Transverse colon (tissue), 4 donors: ENCODE measurements around the gene TNNI3K.

Experiments
- CTCF ChIP-seq, 5 experiments: fragments of 200-600 bp in 3 of 5; fragments of 450-650 bp in 2 of 5; sonication (generic) in 3 of 5; IDR thresholded peaks; 1 replicate in 2 of 5; 2 replicates in 3 of 5; pipeline ENCODE4 v1.5.1; 2016 to 2017; ENCODE audit warnings: antibody characterized with exemption in 5 of 5, inconsistent platforms in 3 of 5, mild to moderate bottlenecking in 2 of 5, moderate library complexity in 1 of 5
- EP300 ChIP-seq: sonication (generic); formaldehyde crosslinking; IDR thresholded peaks from one replicate; pipeline ENCODE4 v1.6.1; 2017; ENCODE audit warnings: antibody characterized with exemption, low read depth
- POLR2A ChIP-seq: fragments of 450-650 bp; IDR thresholded peaks from one replicate; pipeline ENCODE4 v1.6.1; 2016; ENCODE audit warnings: antibody characterized with exemption, mild to moderate bottlenecking, moderate library complexity
- POLR2AphosphoS5 ChIP-seq, 3 donors: sonication (generic); formaldehyde crosslinking; IDR thresholded peaks; one replicate each; pipeline ENCODE4 v1.6.1; 2016; ENCODE audit warnings: antibody characterized with exemption in 3 of 3

GRCh38 chr1:74548961-74549750 lies 314.0 kb downstream of the TNNI3K start:
- TF ChIP-seq CTCF (IDR thresholded peaks at IDR 0.05) = no peak
- TF ChIP-seq POLR2A = no peak
- no peak for TF ChIP-seq POLR2AphosphoS5 (IDR thresholded peaks at IDR 0.05)
- TF ChIP-seq EP300 = no peak
